Endometrial microvascular endothelial cells (primary cell): ENCODE data around the gene UBP1. TPM values are rescaled to one million over a fixed set of nuclear protein-coding genes. Genes with fewer than 3 reads are reported as not detected.
"Not testable (repeated sequence)": the region's sequence is repeated elsewhere in the genome, so short reads cannot be mapped to it uniquely, and the experiment has no call there.

Experiments used
- in situ Hi-C: cut with HindIII; loops from 2 replicates; pipeline ENCODE4 v1.10.0; 2017; ENCODE audit warnings: low sequenced_read_pairs, low pct_unique_long_range_greater_than_20kb; ENCODE audit errors: inconsistent ontology term
- total RNA-seq: library from RNA; depleted of rRNA; stranded (reverse); fragments of >200 nt; gene quantifications from one replicate; pipeline ENCODE4 v1.2.3, GENCODE V29; 2015; ENCODE audit errors: inconsistent ontology term

UBP1 gene, protein sequence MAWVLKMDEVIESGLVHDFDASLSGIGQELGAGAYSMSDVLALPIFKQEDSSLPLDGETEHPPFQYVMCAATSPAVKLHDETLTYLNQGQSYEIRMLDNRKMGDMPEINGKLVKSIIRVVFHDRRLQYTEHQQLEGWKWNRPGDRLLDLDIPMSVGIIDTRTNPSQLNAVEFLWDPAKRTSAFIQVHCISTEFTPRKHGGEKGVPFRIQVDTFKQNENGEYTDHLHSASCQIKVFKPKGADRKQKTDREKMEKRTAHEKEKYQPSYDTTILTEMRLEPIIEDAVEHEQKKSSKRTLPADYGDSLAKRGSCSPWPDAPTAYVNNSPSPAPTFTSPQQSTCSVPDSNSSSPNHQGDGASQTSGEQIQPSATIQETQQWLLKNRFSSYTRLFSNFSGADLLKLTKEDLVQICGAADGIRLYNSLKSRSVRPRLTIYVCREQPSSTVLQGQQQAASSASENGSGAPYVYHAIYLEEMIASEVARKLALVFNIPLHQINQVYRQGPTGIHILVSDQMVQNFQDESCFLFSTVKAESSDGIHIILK
- total RNA-seq, result 98.1 TPM

DNA sequence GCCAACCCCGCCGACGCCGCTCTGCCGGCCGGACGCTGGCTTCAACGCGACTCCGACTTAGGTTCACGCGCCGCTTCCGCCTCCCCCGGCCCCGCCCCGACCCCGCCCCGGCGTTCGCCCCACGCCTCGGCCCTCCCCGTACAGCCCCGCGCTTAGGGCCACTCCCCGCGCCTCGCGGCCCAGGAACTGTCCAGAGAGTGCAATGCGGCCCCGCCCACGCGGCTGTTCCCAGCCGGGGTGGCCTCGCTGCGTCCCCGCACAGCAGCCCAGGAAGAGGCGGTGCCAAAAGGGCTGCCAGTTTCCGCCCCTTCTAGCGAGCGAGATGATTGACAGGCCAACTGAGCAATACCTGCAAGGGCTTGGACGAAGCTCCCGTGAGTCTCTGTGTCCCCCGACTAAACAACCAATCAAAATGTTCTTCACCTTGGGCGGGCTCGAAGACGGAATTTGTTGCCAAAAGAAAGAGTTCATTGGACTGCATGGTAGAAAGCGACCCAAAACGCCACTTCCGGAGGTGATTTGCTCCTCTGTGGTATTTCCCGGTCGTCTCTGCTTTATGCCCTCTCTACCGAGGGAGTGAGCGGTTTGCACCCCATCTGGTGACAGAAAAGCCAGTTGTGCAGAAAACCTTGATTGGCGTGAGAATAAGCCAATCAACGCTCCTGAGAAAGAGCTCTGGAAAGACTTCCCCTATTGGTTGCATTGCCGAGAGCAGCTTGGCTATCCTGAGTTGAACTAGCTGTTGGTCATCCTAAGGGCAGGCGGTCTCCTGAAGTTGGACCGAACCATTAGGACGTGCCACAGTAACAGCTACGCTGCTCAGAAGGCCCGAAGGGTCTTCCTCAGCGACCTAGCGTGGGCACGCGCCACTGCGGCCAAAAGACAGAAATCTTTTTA, at the start of gene UBP1:
TSS of gene UBP1 (minus strand) at position 78 of the 897 bp plus-strand sequence. CDS start 557 bp downstream, outside the sequence.
- in situ Hi-C loops, result no loop called here

DNA sequence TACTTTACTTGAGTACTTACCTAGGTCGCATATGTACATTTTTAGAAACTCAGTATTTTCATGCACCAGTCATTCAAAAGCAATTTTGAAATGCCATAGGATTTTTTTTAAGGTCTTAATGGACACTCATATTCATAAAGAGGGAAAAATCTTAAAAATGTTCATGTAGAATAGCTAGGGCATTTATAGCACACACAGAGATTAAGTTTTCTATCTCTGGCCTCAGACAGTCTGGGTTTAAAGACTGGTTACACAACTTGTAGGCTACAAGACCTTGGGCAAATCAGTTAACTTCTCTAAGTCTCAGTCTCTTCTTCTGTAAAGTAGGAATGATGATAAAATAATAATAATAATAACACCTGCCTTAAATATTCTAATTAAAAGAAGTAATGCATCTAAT, 48.5 kb upstream of the UBP1 start:
- in situ Hi-C loops, result no loop called here

DNA sequence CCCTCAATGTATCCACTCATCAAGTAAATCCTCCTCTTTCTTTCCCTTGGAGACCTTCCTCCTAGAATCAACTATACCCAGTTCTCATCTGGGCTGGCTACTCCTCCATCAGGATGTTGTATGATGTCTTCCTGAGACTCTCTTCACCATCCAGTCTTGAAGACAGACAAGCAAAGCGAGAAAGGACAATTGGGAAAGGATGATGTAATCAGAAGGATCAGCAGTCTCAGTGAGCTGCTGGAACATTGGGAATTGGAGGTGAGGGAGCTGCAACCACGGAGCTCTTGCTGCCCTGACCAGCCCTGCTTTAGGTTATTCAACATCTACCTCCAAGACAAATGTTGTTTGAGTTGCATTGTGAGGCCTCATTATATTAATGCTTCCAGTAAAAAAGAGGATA, 48.0 kb upstream of the UBP1 start:
- in situ Hi-C loops, result no loop called here

DNA sequence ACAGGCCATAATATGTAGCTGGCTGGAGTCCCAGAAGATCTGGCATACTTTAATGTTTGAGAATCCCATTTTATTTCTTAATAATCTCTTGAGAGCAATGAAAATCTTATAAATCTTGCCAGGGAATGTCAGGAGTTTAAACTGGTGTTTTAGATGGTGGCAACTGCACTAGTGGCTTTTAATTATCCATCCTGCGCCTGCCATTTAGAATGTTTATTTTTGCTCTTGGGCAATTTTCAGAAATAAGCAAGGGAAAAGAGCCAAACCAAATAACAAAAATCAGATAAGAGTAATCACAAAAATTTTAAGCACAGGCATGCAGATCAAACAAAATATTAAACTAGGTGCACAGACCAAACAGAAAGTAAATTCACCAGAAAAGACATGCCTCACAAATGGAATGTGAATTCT, 41.9 kb upstream of the UBP1 start:
- in situ Hi-C loops, result no loop called here

DNA sequence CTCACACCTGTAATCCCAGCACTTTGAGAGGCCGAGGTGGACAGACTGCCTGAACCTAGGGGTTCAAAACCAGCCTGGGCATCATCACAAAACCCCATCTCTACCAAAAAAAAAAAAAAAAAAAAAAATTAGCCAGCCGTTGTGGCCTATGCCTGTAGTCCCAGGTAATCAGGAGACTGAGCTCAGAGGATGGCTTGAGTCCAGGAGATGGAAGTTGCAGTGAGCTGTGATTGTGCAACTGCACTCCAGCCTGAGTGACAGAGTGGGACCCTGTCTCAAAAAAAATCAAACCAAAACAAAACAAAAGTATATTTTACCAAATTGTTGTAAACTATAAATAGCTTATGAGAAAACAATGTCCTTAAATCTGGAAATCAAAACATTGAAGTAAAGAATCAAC, 34.7 kb upstream of the UBP1 start:
- in situ Hi-C loops, result no loop called here

DNA sequence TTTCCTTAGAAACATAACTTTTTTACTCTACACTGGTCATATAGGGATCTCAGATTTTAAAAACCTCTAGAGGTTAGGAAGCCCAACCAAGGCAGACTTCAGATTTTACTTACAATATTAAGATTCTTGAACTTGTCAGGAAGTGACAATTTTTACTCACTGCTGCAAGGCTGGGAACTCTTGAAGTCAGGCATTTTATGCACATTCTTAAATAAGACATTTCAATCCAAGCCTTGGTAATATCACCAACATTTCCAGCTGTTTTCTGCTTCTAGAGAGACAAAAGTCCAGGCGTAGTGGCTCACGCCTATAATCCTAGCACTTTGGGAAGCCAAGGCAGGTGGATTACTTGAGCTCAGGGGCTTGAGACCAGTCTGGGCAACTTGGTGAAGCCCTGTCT, 33.6 kb upstream of the UBP1 start:
- in situ Hi-C loops, result no loop called here

DNA sequence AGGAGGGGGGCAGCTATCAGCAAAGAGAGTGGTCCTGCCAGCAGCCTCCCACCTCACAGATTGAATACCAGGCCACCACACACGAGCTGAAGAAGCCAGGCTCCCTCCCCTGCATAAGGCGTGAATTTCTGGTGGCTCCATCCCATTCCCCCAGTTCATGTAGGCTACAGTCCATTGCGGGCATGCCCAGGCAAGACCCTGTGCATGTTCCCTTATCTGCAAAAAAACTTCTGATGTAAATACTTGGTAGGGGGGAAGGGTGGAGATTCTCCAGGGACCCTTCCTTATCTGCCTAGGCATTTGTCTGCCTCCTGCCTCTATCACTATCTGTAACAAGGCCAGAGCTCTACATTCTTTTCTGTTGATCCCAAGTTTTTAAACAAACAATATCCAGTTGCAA, 27.6 kb upstream of the UBP1 start:
- in situ Hi-C loops, result no loop called here

DNA sequence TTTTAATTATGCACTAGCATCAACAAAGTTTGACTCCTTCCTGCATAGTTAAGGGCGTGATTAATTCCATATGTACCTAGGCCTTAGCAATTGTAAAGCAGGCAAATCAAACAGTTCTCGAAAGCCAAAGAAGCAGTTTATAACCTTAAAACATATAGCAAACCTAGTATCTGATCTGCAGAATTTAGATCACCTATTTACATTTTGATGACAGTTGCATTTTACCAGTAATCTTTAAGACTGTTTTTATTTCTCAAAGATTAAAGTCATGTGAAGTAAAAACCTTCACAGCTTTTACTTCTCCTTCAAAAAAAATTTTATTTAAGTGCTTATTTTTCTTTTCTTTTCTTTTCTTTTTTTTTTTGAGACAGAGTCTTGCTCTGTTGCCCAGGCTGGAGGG, 20.9 kb upstream of the UBP1 start:
- in situ Hi-C loops, result no loop called here

DNA sequence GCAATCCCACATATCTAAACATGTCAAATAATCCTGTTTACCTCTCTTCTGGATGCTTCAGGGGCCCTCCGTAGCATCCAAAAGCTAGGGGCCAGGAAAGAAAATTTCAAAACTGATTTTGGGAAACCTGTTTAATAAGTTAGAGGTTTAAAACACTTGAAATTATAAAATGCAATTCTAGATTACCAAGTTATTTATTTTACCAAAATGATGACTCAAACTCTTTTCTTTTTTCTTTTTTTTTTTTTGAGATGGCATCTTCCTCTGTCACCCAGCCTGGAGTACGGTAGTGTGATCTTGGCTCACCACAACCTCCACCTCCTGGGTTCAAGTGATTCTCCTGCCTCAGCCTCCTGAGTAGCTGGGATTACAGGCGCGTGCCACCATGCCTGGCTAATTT, 19.4 kb upstream of the UBP1 start:
- in situ Hi-C loops, result not testable (repeated sequence)

DNA sequence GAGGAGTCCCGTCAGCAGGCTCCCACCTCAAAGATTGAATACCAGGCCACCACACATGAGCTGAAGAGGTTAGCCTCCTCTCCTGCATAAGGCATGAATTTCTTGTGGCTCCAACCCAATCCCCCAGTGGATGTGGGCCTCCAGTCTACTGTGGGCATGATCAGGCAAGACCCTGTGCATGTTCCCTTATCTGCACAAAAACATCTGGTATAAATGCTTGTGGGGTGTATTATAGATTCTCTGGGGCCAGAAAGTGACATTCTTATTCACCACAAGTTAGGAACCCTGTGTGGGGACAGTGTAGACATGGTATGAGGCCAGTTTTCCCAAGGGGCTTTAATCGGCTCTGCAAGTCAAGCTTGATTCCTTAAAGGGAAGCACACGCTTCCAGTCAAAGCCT, 18.2 kb upstream of the UBP1 start:
- in situ Hi-C loops, result no loop called here

DNA sequence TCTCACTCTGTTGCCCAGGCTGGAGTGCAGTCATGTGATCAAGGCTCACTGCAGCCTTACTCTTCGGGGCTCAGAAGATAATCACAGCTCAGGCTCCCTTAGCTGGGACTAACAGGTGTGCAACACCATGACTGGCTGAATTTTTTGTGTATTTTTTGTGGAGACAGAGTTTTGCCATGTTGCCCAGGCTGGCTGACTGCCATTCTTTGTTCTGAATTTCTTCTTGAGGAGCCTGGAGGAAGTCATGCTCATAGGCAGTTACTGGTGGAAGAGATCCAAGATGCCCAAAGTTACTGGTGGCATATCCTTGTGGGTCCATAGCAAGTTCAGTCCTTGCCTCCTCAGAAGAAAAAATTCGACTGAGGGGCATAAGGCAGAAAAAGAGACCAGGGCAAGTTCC, 16.6 kb upstream of the UBP1 start:
- in situ Hi-C loops, result no loop called here

DNA sequence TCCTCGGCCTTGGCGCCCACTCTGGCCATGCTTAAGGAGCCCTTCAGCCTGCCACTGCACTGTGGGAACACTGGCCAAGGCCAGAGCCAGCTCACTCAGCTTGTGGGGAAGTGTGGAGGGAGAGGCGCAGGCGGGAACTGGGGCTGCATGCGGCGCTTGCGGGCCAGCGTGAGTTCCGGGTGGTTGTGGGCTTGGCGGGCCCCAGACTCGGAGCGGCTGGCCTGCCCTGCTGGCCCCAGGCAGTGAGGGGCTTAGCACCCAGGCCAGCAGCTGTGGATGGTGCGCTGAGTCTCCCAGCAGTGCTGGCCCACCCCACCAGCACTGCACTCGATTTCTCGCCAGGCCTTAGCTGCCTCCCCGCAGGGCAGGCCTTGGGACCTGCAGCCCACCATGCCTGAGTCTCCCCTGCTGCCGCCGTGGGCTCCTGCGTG, 13.1 kb upstream of the UBP1 start:
- in situ Hi-C loops, result no loop called here

DNA sequence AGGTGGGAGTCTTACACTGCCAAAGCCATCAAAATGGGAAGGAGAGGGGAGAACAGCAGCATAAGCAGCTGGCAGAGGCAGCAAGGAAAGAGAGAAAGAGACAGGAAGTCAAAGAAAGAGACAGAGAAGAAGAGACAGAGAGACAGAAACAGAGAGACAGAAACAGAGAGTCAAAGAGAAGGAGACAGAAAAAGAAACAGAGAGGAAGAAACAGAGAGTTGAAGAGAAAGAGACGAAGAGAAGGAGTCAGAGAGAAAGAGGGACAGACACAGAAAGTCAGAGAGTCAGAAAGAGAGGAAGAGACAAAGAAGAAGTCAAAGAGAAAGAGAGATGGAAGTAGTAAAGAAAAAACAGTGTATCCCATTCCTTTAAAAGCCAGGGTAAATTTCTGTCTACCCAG, 11.8 kb upstream of the UBP1 start:
- in situ Hi-C loops, result not testable (repeated sequence)

DNA sequence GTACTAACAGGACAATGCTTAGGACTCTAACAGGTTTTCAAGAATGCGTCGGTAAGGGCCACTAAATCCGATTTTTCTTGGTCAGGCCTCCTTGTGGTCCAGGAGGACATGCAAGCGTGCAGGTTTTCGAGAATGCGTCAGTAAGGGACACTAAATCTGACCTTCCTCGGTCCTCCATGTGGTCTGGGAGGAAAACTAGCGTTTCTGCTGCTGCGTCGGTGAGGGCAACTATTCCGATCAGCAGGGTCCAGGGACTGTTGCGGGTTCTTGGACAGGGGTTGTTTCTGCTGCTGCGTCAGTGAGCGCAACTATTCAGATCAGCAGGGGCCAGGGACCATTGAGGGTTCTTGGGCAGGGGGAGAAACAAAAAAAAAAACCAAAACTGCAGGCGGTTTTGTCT, 7.8 kb upstream of the UBP1 start:
- in situ Hi-C loops, result no loop called here

DNA sequence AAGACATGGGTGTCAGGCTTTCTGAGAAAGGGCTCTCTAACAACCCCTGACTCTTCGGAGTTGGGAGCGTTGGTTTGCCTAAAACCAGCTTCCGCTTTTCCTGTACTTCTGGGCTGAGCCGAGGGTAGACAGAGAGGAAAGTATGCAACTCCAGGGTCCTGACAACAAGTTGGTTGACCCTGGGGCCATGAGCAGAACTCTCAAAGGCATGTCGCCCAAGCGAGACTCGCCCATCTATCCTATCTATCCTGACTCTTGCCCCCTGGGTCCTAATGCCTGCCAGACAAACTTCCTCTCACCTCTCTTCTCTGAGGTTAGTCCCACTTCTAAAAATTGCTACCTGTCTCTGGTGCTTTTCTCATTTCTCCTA, 7.0 kb upstream of the UBP1 start:
- in situ Hi-C loops, result not testable (repeated sequence)

DNA sequence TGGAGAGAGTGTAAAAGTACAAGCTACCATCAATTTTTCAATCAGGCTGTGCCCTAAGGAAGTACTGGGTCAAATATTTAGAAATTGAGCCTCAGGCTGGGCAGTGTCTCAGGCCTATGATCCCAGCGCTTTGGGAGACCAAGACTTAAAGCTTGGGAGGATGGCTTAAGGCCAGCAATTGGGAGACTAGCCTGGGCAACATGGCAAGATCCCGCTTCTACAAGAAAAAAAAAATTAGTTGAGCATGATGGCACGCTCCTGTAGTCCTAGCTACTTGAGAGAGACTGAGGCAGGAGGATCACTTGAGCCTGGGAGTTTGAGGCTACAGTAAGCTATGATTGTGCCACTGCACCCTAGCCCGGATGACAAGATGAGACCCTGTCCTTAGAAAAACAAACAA, 2.0 kb upstream of the UBP1 start:
- in situ Hi-C loops, result no loop called here

DNA sequence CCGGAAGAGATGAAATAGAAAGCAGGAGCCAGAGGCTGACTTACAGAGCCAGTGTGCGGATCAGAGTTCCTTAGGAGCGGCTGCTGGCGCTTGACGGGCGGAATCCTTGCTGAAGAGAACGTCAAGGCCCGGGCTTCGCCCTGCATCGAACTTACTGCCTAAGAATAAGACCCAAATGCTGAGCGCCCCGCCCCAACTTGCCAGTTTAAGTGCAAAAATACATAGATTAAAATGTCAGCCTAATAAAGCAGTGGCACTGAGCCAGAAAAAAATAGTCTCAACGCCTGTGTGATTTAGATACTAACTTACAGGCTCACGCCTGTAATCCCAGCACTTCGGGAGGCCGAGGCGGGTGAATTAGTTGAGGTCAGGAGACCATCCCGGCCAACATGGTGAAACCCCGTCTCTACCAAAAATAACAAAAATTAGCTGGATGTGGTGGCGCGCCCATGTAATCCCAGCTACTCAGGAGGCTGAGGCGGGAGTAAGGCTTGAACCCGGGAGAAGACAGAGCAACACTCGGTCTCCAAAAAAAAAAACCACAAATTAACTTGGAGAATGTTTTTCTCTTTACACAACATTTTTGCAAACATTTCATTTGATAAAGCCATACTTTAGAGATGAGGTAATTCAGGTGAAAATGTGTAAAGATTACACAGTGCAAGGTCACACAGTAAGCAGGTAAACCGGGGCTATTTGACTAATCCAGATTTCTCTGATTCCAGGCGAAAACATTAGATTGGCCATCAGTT, 1.2 kb upstream of the UBP1 start:
- in situ Hi-C loops, result no loop called here

DNA sequence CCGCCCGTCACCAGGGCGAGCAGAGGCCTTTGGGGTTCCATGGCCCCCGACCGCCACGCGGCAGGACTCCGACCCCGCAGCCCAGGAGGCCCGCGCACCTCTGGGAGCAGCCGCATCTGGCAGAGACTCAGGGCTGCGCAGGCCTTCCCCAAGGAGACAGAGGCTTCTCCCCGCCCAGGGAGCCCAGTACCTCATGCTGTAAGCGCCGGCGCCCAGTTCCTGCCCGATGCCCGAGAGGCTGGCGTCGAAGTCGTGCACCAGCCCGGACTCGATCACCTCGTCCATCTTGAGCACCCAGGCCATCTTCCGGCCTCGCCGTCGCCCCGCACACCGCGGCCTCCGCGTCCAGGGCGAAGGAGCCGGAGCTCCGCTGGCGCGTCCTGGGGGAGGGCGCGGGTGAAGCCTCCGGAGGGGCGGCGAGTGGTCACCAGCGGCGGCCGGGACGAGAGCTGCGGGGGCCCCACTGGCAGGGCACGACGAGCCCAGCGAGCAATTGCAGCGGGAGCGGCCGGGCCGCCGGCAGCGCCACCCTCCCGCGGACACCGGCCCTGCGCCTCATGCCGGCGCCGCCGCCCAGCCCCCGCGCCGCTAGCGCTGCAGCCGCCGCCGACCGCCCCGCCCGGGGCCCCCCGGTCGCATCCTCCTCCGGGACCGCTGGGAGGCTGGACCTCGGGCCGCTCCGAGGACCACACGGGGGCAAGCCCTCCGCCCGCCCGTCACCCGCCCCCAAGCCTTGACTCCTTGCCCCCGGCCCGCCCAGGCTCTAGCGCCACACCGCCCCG, 468 bp downstream of the UBP1 start:
- in situ Hi-C loops, result no loop called here
